Measurements from ENCODE around the gene FNBP1L. TPM values are rescaled to one million over a fixed set of nuclear protein-coding genes. Genes with fewer than 3 reads are reported as not detected.

Gene FNBP1L
- total RNA-seq, 2 donors from 2014 or later: 48.3 to 54.4 TPM

DNA sequence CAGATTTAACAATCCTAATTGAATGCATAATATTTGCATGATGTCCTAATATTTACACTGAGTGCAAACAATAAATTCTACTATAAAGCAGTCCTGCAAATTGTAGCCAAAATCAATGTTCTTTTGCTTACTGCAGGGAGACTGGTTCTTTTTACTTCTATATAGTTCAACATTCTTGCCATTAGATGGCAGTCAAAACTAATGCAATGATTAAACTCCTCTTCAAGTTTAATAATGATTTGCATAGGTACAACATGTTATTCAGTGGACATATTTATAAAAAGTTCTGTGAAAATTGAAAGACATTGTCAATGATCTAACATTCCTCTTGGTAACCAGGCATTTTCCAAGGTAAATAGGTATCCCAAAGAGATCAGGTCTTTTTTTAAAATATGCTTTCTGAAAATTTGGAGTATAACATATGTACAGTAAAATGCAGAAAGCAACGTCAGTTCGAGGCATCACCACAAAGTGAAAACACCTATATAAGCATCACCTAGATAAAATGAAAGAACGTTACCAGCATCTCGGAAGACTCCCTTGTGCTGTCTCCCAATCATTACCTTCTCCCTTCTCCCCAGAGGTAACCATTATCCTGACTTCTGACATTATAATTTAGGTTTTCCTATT, 9.8 kb upstream of the FNBP1L start:
- intact Hi-C loops (cut with DNase I): loop anchor here (5.0 kb wide), 2 partner anchors 189 to 374 kb away; no protein-coding TSS in a partner anchor
- no peak overlapping the region for H3K9ac ChIP-seq (ENCODE audit: low read depth in 2 of 2, low read length in 2 of 2)
- no peaks in the 10 kb centered on the region for H3K9me3 ChIP-seq
- H3K4me3 ChIP-seq: no peak overlapping the region
- H3K36me3 ChIP-seq: no peaks in the 10 kb centered on the region
- H3K4me1 ChIP-seq: no peaks in the 10 kb centered on the region
- no peak overlapping the region for H3K27ac ChIP-seq
- TF ChIP-seq, protein P1, sequence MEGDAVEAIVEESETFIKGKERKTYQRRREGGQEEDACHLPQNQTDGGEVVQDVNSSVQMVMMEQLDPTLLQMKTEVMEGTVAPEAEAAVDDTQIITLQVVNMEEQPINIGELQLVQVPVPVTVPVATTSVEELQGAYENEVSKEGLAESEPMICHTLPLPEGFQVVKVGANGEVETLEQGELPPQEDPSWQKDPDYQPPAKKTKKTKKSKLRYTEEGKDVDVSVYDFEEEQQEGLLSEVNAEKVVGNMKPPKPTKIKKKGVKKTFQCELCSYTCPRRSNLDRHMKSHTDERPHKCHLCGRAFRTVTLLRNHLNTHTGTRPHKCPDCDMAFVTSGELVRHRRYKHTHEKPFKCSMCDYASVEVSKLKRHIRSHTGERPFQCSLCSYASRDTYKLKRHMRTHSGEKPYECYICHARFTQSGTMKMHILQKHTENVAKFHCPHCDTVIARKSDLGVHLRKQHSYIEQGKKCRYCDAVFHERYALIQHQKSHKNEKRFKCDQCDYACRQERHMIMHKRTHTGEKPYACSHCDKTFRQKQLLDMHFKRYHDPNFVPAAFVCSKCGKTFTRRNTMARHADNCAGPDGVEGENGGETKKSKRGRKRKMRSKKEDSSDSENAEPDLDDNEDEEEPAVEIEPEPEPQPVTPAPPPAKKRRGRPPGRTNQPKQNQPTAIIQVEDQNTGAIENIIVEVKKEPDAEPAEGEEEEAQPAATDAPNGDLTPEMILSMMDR (IDR thresholded peaks at IDR 0.05): peak; percentile 69
- no peaks in the 10 kb centered on the region for H3K27me3 ChIP-seq
- no peak for DNase-seq

DNA sequence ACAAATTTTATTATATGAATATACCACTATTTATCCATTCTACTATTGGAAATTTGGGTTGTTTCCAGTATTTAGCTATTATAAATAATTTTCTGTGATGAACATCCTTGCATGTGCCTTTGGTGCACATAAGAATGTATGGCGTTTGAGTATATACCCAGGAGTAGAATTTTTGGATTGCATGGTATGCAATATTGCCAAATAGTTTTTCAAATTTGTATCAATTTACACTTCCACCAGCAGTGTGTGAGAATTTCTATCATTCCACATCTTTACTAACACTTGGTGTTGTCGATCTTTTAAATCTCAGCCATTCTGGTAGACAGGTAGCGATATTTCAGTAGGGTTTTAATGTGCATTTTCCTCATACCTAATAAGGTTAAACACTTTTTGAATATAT, 9.2 kb upstream of the FNBP1L start:
- no peaks in the 10 kb centered on the region for H3K9me3 ChIP-seq
- intact Hi-C loops (cut with DNase I): loop anchor here (5.0 kb wide), 2 partner anchors 189 to 374 kb away; no protein-coding TSS in a partner anchor

DNA sequence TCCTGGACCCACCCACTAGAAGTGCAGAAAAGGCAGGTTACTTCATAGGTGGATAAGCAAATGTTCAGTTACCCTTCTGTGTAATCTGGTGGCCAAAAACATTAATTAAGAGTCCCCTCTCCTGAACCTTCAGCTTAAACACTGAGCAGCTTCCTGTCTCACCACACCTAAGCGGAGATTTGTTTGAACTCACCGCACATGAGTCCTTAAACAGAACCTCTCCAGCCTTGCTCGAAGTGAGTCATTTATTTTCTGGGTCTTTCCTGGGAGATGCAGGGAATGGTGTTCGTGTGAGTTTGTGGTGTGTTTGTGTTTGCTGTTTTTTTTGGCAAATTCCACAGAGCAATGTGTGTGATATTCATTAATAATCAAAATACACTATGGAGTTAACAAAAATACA, 7.6 kb upstream of the FNBP1L start:
- intact Hi-C loops (cut with DNase I): no loop called here
- Histone ChIP-seq H3K9ac (ENCODE audit: low read depth in 2 of 2, low read length in 2 of 2) (no peak overlapping the region), H3K36me3 (no peaks in the 10 kb centered on the region), H3K4me1 (no peaks in the 10 kb centered on the region), H3K9me3 (no peaks in the 10 kb centered on the region), H3K4me3 (no peak overlapping the region), H3K27ac (no peak overlapping the region), H3K27me3 (no peaks in the 10 kb centered on the region)
- DNase-seq: no peak
- TF ChIP-seq, protein P1 (IDR thresholded peaks at IDR 0.05): no peak

More for the DNA sequence above, 9.2 kb upstream of the FNBP1L start:
- Histone ChIP-seq H3K36me3 (no peaks in the 10 kb centered on the region), H3K27me3 (no peaks in the 10 kb centered on the region), H3K27ac (no peak overlapping the region), H3K4me1 (no peaks in the 10 kb centered on the region), H3K9ac (ENCODE audit: low read depth in 2 of 2, low read length in 2 of 2) (no peak overlapping the region), H3K4me3 (no peak overlapping the region)
- DNase-seq: no peak
- TF ChIP-seq, protein P1 (IDR thresholded peaks at IDR 0.05): no peak

DNA sequence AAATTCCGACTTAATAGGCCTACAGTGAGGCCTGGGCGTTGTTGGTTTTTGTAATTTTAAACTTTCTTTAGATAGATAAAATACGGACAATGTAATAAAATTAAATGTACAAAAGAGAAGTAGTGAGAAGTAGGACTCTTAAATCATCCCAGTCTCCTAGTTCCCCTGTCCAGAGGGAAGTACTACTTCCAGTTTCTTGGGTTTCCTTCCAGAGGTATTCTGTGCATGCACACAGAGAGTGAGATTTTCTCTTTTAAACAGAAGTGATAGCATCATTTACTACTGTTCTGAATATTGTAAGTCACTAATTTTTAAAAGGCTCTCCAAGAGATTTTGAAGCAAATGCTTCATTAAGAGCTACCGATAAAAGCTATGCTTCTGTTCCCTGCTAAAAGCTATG, 7.2 kb upstream of the FNBP1L start:
- no peaks in the 10 kb centered on the region for H3K36me3 ChIP-seq
- intact Hi-C loops (cut with DNase I): no loop called here
- no peaks in the 10 kb centered on the region for H3K4me1 ChIP-seq
- H3K9me3 ChIP-seq: no peaks in the 10 kb centered on the region
- H3K27me3 ChIP-seq: no peaks in the 10 kb centered on the region
- no peak overlapping the region for H3K9ac ChIP-seq (ENCODE audit: low read depth in 2 of 2, low read length in 2 of 2)
- DNase-seq: no peak
- no peak overlapping the region for H3K27ac ChIP-seq
- no peak overlapping the region for H3K4me3 ChIP-seq
- TF ChIP-seq, protein P1 (IDR thresholded peaks at IDR 0.05): no peak

DNA sequence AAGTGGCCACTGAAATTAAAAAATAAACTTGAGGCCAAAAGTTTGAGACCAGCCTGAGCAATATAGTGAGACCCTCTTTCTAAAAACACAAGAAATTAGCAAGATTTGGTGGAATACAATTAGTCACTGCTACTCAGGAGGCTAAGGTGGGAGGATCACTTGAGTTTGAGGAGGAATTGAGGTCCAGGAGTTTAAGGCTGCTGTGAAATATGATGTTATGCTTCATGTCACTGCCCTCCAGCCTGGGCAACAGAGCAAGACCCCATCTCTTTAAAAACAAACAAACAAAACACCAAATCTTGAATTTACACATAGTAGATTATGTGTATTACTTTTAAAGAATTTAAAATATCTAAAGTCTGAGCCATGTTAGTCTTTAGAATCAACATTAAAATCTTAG, 6.3 kb upstream of the FNBP1L start:
- H3K27ac ChIP-seq: no peak overlapping the region
- H3K4me1 ChIP-seq: no peaks in the 10 kb centered on the region
- no peak for DNase-seq
- TF ChIP-seq, protein P1 (IDR thresholded peaks at IDR 0.05): no peak
- no peak overlapping the region for H3K4me3 ChIP-seq
- H3K27me3 ChIP-seq: no peaks in the 10 kb centered on the region
- intact Hi-C loops (cut with DNase I): no loop called here
- H3K9ac ChIP-seq (ENCODE audit: low read depth in 2 of 2, low read length in 2 of 2): no peak overlapping the region
- no peaks in the 10 kb centered on the region for H3K36me3 ChIP-seq
- H3K9me3 ChIP-seq: no peaks in the 10 kb centered on the region

Data from colonic mucosa (tissue), 4 donors.